SHP77 (cell line): Measurements from ENCODE around the gene CCL16.
"Not testable (repeated sequence)": the region's sequence is repeated elsewhere in the genome, so short reads cannot be mapped to it uniquely, and the experiment has no call there.

Experiments
- DNase-seq, 2 experiments: peaks; one replicate each; lab custom pipeline; 2025; lab: John Stamatoyannopoulos, UW

CCL16 gene

GRCh38 chr17:35981246-35981645 is at the start of gene CCL16:
Gene CCL16 (minus strand): TSS chr17:35981497. CDS start chr17:35981420, 77 bp downstream.
- DNase-seq, result no peak

- no peak for DNase-seq
Observed at GRCh38 chr17:36030956-36031355, 49.7 kb upstream of the CCL16 start.

GRCh38 chr17:36027761-36028160 is 46.5 kb upstream of the CCL16 start:
- DNase-seq, result no peak

- DNase-seq, result no peak
Observed at GRCh38 chr17:36024106-36024869, 43.0 kb upstream of the CCL16 start.

- DNase-seq, result no peak
Observed at GRCh38 chr17:36019423-36019822, 38.1 kb upstream of the CCL16 start.

- DNase-seq, result no peak
Observed at GRCh38 chr17:36017799-36018198, 36.5 kb upstream of the CCL16 start, which contains the start of gene CCL23. Gene CCL23 (minus strand): TSS chr17:36017972. CDS start chr17:36017897, 75 bp downstream.

- no peak for DNase-seq
Observed at GRCh38 chr17:36016555-36016954, 35.3 kb upstream of the CCL16 start.

GRCh38 chr17:36015895-36016294 is 34.6 kb upstream of the CCL16 start:
- not testable (repeated sequence) for DNase-seq

GRCh38 chr17:36014946-36015345 is 33.6 kb upstream of the CCL16 start:
- no peak for DNase-seq

- DNase-seq, result no peak
Observed at GRCh38 chr17:36011201-36011600, 29.9 kb upstream of the CCL16 start.

GRCh38 chr17:36008998-36009665 is 27.8 kb upstream of the CCL16 start:
- no peak for DNase-seq

- DNase-seq, result no peak
Observed at GRCh38 chr17:36004594-36005108, 23.4 kb upstream of the CCL16 start.

GRCh38 chr17:36002631-36003030 is 21.3 kb upstream of the CCL16 start:
- no peak for DNase-seq

GRCh38 chr17:36001862-36002603 is 20.7 kb upstream of the CCL16 start:
- peak; percentile 13 to 29 for DNase-seq

GRCh38 chr17:36001110-36001771 is 19.9 kb upstream of the CCL16 start, which contains the start of gene CCL15:
Gene CCL15 (minus strand): TSS chr17:36001553. CDS start chr17:36001492, 61 bp downstream.
- DNase-seq, result no peak

- no peak for DNase-seq
Observed at GRCh38 chr17:36000732-36001109, 19.4 kb upstream of the CCL16 start.

- no peak for DNase-seq
Observed at GRCh38 chr17:35998756-35999155, 17.5 kb upstream of the CCL16 start.

- DNase-seq, result no peak
Observed at GRCh38 chr17:35998018-35998545, 16.8 kb upstream of the CCL16 start.

GRCh38 chr17:35995346-35995745 is 14.0 kb upstream of the CCL16 start:
- not testable (repeated sequence) for DNase-seq

- no peak for DNase-seq
Observed at GRCh38 chr17:35991075-35991474, 9.8 kb upstream of the CCL16 start.

GRCh38 chr17:35988164-35988563 is 6.9 kb upstream of the CCL16 start:
- no peak for DNase-seq

GRCh38 chr17:35986643-35987042 is 5.3 kb upstream of the CCL16 start, which contains the start of gene CCL14:
Gene CCL14 (minus strand): TSS chr17:35986729. CDS start chr17:35986649, 80 bp downstream.
- no peak for DNase-seq
